ENCODE data around the gene BST1.
"Not testable (repeated sequence)": the region's sequence is repeated elsewhere in the genome, so short reads cannot be mapped to it uniquely, and the experiment has no call there.

Gene BST1

DNA sequence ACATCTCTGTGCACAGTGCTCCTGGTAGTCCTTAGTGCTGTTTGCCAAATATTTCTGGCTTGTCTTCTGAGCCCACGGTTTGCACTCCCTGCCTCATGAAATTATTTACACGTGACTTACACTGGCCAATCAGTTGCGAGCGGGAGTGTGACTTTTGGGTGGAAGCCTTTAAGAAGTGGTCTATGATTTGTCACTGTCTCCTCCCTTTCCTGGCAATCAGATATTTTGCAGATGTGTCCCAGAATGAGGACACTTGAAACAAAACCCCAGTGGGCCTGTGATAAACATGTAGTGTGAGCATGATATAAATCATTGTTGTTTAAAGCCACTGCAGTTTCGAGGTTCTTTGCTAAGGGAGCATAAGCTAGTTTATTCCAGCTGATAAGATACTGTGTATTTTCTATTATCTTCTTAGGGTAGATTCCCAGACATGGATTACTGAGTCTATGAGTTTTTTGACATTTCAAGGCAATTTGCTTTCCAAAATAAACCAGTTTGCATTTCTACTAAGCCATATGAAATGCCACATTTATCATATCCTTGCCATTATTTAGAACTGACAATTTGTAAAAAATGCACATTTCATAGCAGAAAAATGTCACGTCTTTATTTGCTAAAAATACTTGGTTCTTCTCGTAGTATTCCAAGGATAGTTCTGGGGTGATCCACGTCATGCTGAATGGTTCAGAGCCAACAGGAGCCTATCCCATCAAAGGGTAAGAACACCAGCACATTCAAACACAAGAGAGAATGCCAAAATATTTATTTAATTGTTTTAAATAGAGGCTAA, 12.0 kb downstream of the BST1 start:
- DNase-seq, result no peak

DNA sequence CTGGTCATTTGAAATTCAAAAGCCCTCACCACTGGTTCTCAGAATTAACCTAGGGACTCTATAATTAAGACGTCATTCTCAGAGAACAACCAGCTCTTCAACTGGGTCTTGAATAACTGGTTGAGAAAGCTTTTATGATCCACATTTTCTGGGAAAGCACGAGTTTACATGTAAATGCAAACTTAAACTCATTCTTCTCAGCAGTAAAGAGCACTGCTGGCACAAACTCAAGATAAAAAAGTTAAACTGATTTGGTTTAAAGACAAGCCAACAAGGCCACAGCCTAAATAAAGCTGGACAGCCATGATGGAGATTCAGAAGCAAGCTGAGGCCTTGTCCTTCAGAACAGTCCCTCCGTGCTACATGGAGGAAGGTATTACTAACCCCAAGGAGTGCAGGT, 13.2 kb downstream of the BST1 start:
- DNase-seq, result no peak

GRCh38 chr4:15717086-15717485, 14.2 kb downstream of the BST1 start:
- DNase-seq, result no peak

DNA sequence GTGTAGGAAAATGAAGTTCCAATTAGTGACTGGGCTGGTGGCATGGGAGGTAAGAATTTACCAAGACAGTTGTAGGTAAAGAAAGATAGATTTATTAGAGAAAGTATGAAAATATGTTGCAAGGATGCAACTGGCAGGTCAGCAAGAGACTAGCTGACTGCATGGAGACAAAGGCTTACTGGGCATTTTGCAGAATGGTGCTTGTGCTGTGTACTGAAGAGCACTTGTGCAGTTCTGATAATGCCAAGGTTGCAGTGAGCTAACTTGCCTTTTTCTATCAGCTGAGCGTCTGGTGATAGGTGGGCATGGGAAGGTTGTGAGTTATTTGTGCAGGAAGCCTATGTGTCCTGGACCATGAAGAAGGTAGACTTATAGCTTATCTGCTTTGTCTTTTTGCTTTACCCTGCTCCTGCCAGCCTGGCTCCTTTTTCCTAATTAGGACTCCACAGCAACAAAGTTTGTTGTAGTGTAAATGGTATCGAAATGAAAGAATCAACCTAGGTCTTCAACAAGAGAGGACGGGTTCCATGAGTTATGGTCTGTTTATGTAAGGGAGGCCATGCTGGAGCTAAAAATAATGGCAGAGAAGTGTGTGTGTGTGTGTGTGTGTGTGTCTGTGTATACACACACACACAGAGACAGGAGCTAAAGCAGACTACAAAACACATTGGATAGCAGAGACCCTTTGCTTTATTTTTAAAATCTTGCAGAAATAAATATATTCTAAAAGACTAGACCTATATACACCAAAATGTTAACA, 15.0 kb downstream of the BST1 start:
- no peak for DNase-seq

- no peak for DNase-seq
These were observed 15.6 kb downstream of the BST1 start for GRCh38 chr4:15718465-15718864.

DNA sequence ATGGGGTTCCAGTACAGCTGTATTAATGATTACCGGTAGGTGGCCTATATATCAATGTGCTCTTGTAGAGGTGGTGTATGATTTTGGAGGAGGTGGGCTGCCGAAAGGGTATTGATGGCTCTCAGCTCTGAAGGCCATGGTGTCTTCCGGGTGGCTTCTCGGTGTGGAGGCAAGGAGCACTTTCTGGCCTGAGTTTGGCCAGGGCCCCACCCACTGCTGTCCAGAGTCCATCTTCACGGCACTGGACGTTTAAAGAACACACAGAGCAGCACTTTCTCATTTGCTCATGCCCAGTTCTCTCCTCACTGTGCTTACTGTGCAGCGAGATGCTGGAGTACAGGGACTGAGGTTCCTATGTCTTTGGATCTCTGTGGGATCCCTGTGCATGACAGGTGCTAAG, 16.1 kb downstream of the BST1 start:
- DNase-seq, result no peak

GRCh38 chr4:15719506-15719905, 16.6 kb downstream of the BST1 start:
- no peak for DNase-seq

DNA sequence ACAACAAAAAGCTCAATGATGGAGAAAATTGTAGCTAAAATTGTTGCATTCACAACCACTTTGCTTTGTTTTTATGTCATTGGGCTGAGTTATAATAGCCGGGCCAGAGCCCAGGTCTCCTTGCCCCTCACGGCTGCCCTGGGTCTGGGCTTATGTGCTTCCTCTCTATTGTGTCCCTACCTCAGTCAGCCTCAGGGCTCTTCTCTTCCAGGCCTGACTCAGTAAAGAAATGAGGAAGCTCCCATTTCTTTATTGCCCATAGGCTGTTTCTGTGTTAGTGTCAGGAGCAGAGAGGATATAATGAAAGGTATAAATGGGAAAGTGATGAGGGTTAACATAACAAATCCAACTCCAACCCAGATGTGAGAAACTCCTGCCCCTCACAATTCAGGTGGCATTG, 18.0 kb downstream of the BST1 start:
- no peak for DNase-seq

- no peak for DNase-seq
These were observed 22.7 kb downstream of the BST1 start for GRCh38 chr4:15725608-15726007.

DNA sequence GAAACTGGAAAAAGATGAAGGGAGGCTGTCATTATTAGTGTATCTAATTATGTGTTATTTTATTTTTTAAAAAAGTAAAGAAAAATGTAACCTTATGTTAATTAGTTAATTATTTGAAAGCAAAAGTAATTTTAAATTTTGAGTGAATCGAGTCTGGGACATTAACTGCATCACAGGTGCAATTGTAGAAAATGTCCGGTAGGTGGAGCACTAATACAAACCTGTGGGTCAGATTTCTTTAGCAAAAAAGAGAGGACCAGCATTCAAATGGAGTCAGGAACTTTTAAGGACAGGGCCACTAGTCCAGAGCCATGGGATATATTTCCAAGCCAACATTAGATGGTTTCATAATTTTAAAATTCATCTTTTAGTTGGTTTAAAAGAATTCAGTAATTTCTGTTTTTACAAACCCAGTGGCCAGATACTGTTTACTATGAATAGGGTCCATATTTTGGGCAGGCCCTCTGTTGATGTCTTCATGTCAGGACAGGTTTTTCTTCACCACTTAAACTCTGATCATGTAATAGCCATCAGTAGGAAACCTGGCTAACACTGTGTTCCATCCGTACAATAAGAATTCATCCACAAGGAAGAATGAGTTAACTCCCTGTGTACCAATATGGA, 27.2 kb downstream of the BST1 start:
- peak; percentile 51 for DNase-seq

GRCh38 chr4:15733061-15733460, 30.2 kb downstream of the BST1 start:
- DNase-seq, result not testable (repeated sequence)

GRCh38 chr4:15735536-15735935, 32.7 kb downstream of the BST1 start:
- DNase-seq, result no peak

GRCh38 chr4:15736514-15737050, 33.7 kb downstream of the BST1 start:
- no peak for DNase-seq

- no peak for DNase-seq
These were observed 34.4 kb downstream of the BST1 start for GRCh38 chr4:15737255-15737654.

GRCh38 chr4:15738877-15739276, 36.0 kb downstream of the BST1 start:
- DNase-seq, result no peak

GRCh38 chr4:15740764-15741404, 38.0 kb downstream of the BST1 start:
- DNase-seq, result no peak

- no peak for DNase-seq
These were observed 39.3 kb downstream of the BST1 start for GRCh38 chr4:15742083-15742582.

DNA sequence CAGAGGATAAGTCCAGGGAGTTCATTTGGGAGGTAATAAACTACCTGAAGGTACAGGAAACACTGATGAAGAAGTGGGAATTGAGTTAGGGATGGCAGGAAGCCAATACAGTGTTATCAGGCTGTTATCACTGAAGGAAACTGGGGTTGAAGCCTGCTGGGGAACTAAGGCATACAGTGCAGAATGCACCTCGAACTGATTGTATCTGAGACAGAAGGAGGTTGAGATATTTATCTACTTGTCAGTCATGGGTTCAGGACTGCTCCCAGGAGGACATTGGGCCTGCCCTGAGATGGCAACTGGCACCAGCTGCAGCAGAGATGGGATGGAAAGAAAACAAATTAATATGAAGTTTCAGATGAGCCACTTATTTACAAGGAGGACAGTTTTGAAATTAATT, 39.8 kb downstream of the BST1 start:
- DNase-seq, result no peak

DNA sequence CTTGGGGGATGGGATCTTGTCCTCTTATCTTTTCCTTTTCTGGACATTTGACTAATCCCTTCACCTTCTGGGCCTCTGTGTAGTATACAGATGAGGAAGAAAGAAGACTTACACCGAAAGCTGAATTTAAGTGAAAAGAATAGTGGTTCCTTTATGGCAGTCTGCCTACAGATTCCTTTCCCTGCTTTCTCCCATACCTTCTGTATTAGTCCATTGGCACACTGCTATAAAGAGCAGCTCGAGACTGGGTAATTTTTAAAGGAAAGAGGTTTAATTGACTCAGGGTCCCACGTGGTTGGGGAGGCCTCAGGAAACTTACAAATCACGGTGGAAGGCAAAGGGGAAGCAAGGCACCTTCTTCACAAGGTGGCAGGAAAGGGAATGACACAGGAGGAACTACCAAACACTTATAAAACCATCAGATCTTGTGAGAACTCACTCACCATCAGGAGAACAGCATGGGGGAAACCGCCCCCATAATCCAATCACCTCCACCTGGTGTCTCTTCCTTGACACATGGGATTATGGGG, 41.2 kb downstream of the BST1 start:
- no peak for DNase-seq

DNA sequence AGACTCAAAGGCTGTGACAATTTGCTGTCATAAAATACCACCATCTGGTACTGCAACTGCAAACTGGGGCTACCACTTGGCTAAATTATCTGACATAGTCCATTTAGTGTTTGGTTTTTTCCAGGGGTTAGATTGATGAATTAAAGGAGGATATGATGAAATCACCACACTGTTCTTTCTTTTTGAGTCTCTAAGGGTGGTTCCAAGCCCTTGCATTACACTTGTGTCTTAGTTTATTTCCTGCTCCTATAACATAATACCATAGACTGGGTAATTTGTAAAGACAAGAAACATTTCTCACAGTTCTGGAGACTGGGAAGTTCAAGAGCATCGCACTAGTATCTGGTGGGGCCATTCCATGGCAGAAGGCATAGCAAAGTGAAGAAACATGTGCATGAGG, 43.2 kb downstream of the BST1 start:
- no peak for DNase-seq

DNA sequence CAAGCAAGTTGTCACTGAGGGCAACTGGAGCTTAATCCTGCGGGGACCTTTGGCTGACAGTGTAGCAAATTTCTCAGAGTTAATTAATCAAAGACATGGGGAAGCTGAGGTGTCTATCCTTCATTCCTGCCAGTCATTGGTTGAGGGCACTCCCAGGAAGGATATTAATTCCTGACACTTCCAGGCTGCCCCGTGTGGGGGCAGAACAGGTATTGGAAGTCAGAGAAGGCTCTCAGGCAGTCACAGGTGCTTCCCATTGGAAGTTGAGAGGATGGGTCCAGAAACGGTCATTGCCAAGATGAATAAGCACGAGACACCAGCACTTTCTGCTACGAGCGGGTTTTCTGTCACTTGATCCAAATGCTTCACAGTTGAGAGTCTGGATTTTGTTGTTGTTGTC, 46.1 kb downstream of the BST1 start:
- DNase-seq, result no peak

DNA sequence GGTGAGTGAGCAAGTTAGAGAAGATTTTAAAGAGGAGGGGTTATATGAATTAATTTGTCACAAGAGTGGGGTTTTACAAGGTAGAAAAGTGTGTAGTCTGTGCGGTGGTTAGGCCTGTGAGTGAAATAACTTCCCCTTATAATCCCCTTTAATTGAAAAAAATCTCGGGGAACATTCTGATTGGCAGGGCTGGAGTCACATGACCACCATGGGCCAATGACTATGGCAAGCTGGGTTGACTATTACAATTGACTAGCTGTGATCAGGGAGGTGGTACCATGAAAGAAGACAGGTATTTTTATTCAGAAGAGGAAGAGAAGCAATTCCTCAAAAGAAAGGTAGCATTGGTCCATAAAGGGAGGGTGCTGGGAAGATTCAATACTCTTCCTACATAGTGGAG, 48.3 kb downstream of the BST1 start:
- no peak for DNase-seq

- DNase-seq, result no peak
These were observed 50.2 kb downstream of the BST1 start for GRCh38 chr4:15753081-15753480.

Data from NCI-H2029 treated with DMSO at 0.1 percent for 48 hours (cell line).